SU-DHL-6 (cell line): ENCODE results near the gene RAB10.

ENCODE experiments used
- H2AFZ ChIP-seq: fragments of 200-600 bp; sonication (generic); 2 replicates; pipeline ENCODE4 v1.6.1; 2014; ENCODE audit warnings: low read depth, mild to moderate bottlenecking, moderate library complexity, mixed read lengths, antibody characterized with exemption, low read length; ENCODE audit not compliant: severe bottlenecking
- H3F3A ChIP-seq: fragments of 200-600 bp; shearing (Covaris generic); 2 replicates; pipeline ENCODE4 v1.6.0; 2016; ENCODE audit warnings: antibody characterized with exemption, mild to moderate bottlenecking; ENCODE audit not compliant: insufficient read depth
- H3K27ac ChIP-seq: fragments of 200-600 bp; sonication (generic); 2 replicates; pipeline ENCODE4 v1.5.1; 2016; ENCODE audit warnings: low read depth, mild to moderate bottlenecking, low read length, moderate library complexity, mixed read lengths
- H3K27me3 ChIP-seq: fragments of 200-600 bp; sonication (generic), shearing (Covaris generic); 2 replicates; pipeline ENCODE4 v1.6.0; 2014; ENCODE audit warnings: mild to moderate bottlenecking, low read length
- H3K36me3 ChIP-seq: fragments of 200-600 bp; sonication (generic); 2 replicates; pipeline ENCODE4 v1.6.1; 2014; ENCODE audit warnings: mild to moderate bottlenecking, low read length, mixed read lengths
- H3K4me2 ChIP-seq: fragments of 300-600, 200-600 bp; shearing (Covaris generic), sonication (generic); 2 replicates; pipeline ENCODE4 v1.6.0; 2014; ENCODE audit warnings: low read length, low read depth, mild to moderate bottlenecking; ENCODE audit not compliant: poor library complexity, severe bottlenecking
- H3K4me3 ChIP-seq: fragments of 200-600 bp; sonication (generic); 2 replicates; pipeline ENCODE4 v1.5.1; 2014; ENCODE audit warnings: antibody characterized with exemption, low read length, mild to moderate bottlenecking, mixed read lengths; ENCODE audit not compliant: insufficient read depth, poor library complexity, severe bottlenecking
- H3K79me2 ChIP-seq: fragments of 200-600 bp; sonication (generic); 2 replicates; pipeline ENCODE4 v1.6.1; 2014; ENCODE audit warnings: mild to moderate bottlenecking, low read length, moderate library complexity; ENCODE audit not compliant: insufficient read depth
- H3K9ac ChIP-seq: fragments of 200-600 bp; sonication (generic); 2 replicates; pipeline ENCODE4 v1.7.0; 2014; ENCODE audit warnings: mild to moderate bottlenecking, low read length
- H3K9me2 ChIP-seq: fragments of 200-600 bp; sonication (generic); replicated peaks from 2 replicates; pipeline ENCODE4 v1.6.1; 2014; ENCODE audit warnings: low read length; ENCODE audit not compliant: insufficient read depth
- H3K9me3 ChIP-seq: fragments of 200-600 bp; sonication (generic); 2 replicates; pipeline ENCODE4 v1.6.1; 2014; ENCODE audit warnings: low read length, mixed read lengths; ENCODE audit not compliant: insufficient read depth
- H4K20me1 ChIP-seq: fragments of 200-600 bp; sonication (generic); 2 replicates; pipeline ENCODE4 v1.6.1; 2014; ENCODE audit warnings: low read depth, mild to moderate bottlenecking, antibody characterized with exemption, low read length, moderate library complexity, mixed read lengths
- CTCF ChIP-seq: fragments of 200-600 bp; sonication (generic); IDR thresholded peaks from one replicate; pipeline ENCODE4 v1.5.1; 2017; ENCODE audit warnings: antibody characterized with exemption, mild to moderate bottlenecking, low read length, moderate library complexity; ENCODE audit not compliant: insufficient read depth, poor library complexity, severe bottlenecking
- EZH2phosphoT487 ChIP-seq: fragments of 200-600 bp; sonication (generic), shearing (Covaris generic); conservative IDR thresholded peaks from 2 replicates; pipeline ENCODE4 v1.6.1; 2018; ENCODE audit warnings: mild to moderate bottlenecking, antibody characterized with exemption, low read length, moderate library complexity, mixed read lengths

The RAB10 gene

GRCh38 chr2:26033818-26034636 is at the start of gene RAB10:
Gene RAB10 (plus strand): TSS chr2:26034084. CDS start chr2:26034609, 525 bp downstream.
- peak within 1 kb of the TSS; percentile 87 for H3K9ac ChIP-seq
- H3K27me3 ChIP-seq, result no peaks in the 10 kb centered on the region
- no peaks in the 10 kb centered on the region for H3K9me2 ChIP-seq
- peaks cover 51% of the 10 kb centered on the region for H3K79me2 ChIP-seq
- H4K20me1 ChIP-seq, result peaks cover 18% of the 10 kb centered on the region
- H2AFZ ChIP-seq, result peak within 1 kb of the TSS; percentile 94
- H3F3A ChIP-seq, result no peaks in the 10 kb centered on the region
- peaks cover 4% of the 10 kb centered on the region; the same call in 1 of the 2 replicates for H3K36me3 ChIP-seq
- H3K4me2 ChIP-seq, result peak within 1 kb of the TSS; percentile 92
- no peak for TF ChIP-seq CTCF
- H3K27ac ChIP-seq, result peak within 1 kb of the TSS; percentile 72
- H3K9me3 ChIP-seq, result no peaks in the 10 kb centered on the region
- peak within 1 kb of the TSS; percentile 77 for H3K4me3 ChIP-seq

- H3F3A ChIP-seq, result no peaks in the 10 kb centered on the region
- H3K79me2 ChIP-seq, result no peaks in the 10 kb centered on the region
- no peak overlapping the region for H3K9ac ChIP-seq
- no peak overlapping the region for H3K27ac ChIP-seq
- no peaks in the 10 kb centered on the region for H3K27me3 ChIP-seq
- no peak overlapping the region for H3K4me2 ChIP-seq
- H3K36me3 ChIP-seq, result no peaks in the 10 kb centered on the region
- H4K20me1 ChIP-seq, result no peaks in the 10 kb centered on the region
- no peaks in the 10 kb centered on the region for H3K9me2 ChIP-seq
- H3K4me3 ChIP-seq, result no peak overlapping the region
- H3K9me3 ChIP-seq, result no peaks in the 10 kb centered on the region
- no peak overlapping the region for H2AFZ ChIP-seq
- TF ChIP-seq EZH2phosphoT487 (no peak), CTCF (no peak)
These were observed 45.8 kb upstream of the RAB10 start for GRCh38 chr2:25988134-25988533.

GRCh38 chr2:25989154-25989553 is 44.7 kb upstream of the RAB10 start:
- TF ChIP-seq EZH2phosphoT487 (no peak), CTCF (no peak)

More at GRCh38 chr2:25989154-25989553, 44.7 kb upstream of the RAB10 start:
- Histone ChIP-seq H3K27me3 (no peaks in the 10 kb centered on the region), H3K4me2 (no peak overlapping the region), H3K4me3 (no peak overlapping the region), H3F3A (no peaks in the 10 kb centered on the region), H3K9ac (no peak overlapping the region), H3K27ac (no peak overlapping the region), H3K79me2 (no peaks in the 10 kb centered on the region), H3K9me3 (no peaks in the 10 kb centered on the region), H3K9me2 (no peaks in the 10 kb centered on the region), H3K36me3 (no peaks in the 10 kb centered on the region), H4K20me1 (no peaks in the 10 kb centered on the region), H2AFZ (no peak overlapping the region)
